8988T (cell line): ENCODE measurements around the gene HOXA13.

Experiments used
- DNase-seq: peaks from one replicate; pipeline ENCODE4 v3.0.0; 2011

Gene HOXA13

DNA sequence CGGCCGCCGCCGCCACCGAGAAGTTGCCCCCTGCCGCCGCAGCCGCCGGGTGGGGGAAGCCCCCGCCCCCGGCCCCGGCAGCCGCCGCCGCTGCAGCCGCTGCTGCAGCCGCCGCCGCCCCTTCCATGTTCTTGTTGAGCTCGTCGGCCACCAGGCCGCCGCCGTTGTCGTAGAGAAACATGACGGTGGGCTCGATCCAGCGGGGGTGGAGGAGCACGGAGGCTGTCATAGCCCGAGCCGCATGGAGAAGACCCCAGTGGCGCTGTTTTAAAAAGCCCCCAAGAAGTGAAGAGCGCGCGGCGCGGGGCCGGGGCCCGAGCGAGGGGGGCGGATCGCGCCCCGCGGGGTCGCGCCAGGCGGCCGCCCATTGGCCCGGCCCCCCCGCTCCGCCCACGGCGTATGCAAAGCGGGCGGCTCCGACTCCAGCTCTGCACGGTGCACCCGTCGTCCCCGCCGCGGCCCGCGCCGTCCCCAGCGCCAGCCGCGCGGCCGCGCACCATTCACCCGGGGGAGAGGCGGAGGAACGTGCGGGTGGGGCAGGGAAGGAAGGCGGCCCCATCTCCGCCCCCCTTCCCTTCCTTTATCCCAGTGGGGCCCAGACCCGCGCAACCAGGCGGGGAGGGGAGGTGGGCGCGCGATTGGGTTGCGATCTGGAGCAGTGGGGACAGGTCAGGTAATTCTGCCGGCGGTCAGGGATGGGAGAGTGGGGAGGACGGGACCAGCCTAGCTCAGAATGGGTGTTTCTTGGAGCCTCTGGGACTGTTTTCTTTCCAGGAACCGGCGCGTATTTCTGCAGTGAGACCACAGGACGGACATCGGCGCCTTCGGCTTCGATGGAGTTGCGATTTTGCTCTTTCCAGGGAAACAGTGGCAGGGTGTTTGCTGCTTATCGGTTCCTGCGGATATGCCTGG is at the start of gene HOXA13:
Gene HOXA13 (minus strand): TSS at position 243 of the 912 bp plus-strand sequence. CDS start 14 bp downstream, at position 229.
- no peak for DNase-seq

DNA sequence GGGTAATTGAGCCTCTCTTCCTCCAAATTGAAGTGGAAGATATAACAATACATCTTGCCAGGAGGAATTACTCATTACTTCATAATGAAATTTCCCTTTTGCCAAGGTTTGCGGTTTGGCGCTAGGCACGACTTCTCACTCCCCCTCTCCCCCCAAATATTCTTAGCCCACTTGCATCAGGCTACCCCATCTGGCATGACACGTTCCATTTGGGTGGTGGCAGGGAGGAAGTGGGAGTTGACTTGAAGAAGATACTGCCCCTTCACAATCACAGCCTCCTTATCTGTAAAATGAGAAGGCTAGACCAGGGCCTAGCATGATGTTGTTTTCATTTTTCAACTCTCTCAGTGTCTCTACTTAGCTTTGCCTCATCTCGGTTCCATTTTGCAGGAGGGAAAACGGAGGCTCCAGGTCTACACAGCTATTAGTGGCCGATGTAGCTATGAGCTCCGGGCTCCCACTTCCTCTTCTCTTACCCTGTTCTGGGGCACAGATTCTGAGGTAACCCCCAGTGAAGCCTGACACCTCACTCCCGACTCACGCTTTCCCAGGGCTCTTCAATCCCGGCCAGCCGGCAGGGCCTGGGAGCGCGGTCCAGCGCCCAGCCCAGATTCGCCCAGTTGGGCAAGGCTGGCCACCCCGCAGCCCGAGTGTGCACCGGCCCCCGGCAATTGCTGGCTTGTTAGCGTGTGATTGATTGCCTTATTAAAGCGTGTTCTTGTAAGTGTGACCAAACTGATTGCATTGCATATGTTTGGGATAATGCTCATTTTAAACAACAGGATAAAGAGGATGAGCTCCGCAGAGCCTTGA is 49.2 kb upstream of the HOXA13 start:
- DNase-seq: no peak

DNA sequence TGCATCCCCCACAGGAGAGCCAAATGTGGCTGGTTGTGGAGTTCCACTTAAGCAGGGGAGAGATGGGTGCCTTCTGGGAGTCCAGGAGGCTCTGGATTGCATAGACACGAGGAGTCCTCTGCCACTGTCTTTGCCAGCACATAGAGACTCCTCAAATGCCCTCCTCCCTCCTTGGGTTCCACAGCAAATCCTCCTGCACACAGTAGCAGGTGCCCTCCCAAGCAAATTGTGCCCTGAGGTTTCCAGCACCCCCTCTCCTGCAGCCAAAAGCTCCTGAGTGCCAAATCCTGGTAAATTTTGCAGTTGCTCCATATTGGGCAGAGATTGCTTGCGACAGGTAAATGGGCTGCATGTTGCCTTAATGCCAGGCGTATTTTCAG is 48.5 kb upstream of the HOXA13 start:
- no peak for DNase-seq

DNA sequence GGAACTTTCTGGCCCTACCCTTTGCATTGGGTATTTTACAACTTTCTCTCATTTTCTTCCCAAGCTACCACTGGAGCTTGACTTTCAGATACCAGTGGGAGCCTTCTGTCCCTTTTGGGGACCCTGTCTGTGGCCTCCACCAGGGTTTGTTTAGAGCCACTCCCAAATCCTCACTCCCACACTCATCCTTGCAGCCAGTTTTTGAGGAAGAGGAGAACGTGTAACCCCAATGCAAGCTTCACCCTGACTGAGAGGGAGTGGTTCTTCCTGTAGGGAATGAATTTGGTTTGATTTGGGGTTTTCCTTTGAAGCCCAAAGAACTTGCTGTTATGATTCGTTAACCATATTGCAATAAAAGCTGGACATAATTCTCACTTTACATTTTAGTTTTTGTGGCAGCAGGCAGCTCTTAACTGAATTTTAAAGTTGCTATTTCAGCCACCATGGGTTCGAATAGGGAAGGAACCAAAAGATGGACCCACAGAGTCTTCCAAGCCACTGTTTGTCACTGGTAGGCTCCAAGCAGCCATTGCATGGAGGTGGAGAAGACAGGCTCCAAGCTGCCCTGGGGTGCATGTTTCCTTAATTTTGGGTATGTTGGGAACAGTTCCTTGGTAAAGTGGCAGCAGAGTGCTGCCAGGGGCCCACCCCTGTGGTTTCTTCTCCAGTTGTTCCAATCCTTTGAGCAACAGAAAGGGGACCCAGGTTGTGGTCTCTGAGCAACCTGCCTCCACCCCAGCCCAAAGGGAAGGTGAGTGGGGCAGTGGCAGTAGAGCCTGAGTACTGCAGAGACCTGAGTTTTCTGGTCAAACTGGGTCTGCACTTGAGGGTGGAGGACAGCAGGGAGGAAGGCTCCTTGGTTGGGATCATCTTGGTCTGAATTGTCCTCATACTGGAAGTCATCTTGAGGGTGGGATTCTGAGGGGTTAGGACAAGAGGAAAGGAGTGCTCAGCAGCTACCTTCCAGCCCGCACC is 47.8 kb upstream of the HOXA13 start:
- DNase-seq: no peak

DNA sequence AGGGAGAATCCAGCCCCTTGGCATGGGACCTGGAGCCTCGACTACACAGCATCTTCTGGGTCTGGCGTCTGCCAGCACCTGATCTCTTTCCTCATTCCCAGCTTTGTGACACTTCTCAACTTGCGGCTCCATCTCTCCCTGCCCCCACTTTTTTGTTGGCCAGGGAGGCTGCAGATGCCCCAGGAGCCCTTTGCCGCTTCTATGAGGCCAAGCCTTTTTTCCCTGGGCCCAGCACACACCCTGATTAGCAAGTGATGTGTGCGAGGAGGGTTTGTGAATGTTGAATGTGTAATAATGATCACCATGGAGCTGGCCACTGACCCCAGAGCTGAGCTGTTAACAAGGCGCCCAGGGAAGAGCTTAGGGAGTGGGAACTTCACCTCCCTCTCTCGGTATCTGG is 47.1 kb upstream of the HOXA13 start:
- no peak for DNase-seq

DNA sequence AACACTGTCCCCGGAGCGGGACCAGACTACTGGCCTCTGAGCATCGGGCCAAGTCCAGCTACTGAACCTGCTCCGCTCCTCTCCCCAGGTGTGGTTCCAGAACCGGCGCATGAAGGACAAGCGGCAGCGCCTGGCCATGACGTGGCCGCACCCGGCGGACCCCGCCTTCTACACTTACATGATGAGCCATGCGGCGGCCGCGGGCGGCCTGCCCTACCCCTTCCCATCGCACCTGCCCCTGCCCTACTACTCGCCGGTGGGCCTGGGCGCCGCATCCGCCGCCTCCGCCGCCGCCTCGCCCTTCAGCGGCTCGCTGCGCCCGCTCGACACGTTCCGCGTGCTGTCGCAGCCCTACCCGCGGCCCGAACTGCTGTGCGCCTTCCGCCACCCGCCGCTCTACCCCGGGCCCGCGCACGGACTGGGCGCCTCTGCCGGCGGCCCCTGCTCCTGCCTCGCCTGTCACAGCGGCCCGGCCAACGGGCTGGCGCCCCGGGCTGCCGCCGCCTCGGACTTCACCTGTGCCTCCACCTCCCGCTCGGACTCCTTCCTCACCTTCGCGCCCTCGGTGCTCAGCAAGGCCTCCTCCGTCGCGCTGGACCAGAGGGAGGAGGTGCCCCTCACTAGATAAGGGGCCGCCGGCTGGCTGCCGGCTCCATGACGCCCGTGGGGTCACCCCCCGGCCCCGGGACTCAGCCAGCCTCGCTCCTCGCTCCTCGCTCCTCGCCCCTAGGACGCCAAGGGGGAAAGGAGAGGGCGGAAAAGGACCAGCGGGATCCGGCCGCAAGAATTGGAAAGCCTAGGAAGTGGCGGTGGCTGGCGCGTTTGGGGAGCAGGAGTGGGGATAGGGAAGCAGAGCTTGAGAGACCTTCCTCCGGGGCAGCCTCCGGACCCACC is 46.2 kb upstream of the HOXA13 start:
- DNase-seq: no peak

DNA sequence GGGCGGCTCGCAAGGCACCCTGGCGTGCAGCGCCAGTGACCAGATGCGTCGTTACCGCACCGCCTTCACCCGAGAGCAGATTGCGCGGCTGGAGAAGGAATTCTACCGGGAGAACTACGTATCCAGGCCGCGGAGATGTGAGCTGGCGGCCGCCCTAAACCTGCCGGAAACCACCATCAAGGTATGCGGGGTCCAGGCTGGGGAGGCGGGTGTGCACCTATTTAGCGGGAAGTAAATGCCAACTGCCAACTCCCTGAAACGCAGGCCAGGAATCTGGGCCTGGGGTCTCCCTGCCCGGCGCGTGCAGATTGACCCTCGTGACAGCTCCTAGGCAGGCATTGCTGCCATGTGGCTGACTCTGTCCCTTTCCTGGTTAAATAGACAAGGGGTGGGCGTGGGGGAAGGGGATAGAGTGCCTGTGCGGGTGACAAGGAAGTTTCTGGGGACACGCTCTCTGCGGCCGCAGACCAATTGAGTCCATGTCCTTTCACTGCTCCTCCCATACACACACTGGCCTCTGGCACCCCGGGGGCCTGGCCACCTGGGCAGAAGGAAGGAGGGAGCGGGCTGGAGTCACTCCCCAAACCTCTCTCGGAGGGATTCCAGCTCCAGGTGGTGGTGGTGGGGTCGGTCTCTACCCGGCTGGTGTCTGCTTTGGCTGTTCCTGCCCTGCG is 45.4 kb upstream of the HOXA13 start:
- DNase-seq: no peak

DNA sequence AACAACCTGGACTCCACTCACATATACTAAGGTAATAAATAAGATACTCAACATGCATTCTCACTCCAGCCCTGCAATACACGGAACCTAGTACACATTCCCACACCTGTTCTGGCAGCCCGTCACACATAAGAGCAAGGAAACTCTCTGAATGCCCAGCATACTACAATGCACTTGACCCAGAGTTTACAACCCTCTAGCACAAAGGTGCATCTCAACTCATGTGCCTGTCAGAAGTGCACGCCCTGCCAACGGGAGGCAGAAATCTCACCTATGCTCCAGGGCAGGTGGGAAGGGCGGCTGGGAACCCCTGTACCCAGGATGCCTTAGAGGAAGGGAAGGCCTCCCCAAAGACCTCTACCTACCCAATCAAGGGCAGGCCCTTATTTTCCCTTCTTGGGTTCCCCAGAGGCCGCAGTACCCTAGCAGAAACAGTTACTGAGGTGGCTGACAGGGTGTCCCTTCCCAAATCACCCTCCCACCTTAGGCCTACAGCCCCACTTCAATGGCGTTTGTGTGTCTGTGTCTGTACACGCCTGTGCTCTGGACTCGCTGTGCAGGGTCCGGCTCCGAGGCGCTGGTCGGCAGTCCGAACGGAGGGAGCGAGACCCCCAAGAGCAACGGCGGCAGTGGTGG is 44.7 kb upstream of the HOXA13 start:
- no peak for DNase-seq

DNA sequence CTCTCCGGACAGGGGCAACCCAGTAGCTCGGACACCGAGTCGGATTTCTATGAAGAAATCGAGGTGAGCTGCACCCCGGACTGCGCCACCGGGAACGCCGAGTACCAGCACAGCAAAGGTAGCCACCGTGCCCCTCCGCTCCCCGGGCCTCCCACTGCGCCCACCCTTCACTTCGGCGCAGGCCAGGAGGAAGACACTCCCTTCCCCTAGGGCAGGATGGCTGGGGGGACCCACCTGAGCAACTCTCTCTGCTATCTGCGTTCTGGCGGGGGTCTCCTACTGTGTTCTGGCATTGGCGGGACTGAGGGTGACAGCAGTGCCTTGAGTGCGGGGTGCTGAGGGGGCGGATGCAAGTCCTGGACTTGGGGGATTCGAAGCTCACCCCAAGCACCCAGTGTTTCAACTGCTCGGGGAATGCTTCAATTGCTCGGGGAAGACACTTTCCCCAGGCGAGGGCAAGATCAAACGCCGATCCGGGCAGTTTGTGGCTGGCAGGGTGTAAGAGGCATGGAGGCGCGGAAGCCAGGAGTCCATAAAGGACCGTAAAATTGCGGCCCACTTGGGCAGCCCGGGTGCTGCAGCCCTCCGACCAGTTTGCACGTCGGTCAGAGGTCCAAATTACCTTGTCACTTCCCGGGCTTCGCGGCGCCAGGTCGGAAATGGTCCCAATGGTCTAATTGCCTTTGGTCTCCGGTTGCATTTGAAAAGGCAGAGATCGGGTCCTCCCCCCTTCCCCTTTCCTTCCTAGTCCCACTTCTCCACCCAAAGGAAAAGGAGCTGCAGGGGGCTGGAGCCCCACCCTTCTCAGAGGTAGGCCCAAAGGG is 43.7 kb upstream of the HOXA13 start:
- no peak for DNase-seq

DNA sequence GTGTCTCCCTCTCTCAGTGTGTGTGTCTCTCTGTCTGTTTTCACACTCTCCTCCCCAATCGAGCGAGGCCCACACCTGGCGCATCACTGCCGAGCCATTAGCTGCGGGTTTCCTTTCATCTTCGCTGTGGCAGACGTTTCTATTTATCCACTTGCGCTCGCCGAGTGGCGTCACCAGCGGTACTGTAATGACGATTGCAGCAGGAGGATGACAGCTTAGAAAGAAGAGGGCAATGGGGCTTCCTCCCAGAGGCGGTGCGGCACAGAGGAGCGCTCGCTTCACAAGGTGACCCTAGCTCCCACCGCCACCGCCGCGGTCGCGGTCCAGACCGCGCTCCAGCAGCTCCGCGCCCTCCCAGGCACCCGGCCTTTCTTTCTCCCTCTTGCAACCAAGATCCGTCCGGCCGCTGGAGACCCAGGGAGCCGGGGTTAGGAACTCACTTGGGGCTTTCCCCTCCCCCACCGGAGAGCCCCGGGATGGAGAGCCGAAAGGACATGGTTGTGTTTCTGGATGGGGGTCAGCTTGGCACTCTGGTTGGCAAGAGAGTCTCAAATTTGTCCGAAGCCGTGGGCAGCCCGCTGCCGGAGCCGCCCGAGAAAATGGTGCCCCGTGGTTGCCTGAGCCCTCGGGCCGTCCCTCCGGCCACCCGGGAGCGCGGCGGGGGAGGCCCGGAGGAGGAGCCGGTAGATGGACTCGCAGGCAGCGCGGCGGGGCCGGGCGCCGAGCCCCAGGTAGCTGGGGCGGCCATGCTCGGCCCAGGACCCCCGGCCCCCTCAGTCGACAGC is 42.9 kb upstream of the HOXA13 start, which contains the start of gene EVX1:
Gene EVX1 (plus strand): TSS at position 248 of the 785 bp plus-strand sequence. CDS start 229 bp downstream, at position 477.
- no peak for DNase-seq

DNA sequence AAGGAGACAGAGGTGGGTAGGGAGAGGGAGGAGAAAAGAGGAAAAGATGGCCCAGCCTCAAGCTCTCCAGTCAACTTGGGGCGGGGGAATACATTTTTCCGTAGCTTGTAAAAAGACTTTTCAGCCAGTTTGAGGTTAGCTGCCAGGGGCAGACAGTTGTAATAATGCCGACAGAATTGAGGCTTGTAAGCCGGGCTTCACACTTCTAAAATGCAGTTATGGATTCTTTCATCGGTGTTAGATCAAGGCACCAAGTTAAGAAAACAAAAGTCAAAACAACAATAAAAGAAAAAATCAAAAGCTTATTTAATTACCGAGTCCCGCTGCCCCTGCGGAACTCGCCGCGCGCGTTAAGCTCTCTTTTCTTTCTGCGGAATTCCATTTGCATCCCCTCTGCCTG is 42.3 kb upstream of the HOXA13 start:
- no peak for DNase-seq

DNA sequence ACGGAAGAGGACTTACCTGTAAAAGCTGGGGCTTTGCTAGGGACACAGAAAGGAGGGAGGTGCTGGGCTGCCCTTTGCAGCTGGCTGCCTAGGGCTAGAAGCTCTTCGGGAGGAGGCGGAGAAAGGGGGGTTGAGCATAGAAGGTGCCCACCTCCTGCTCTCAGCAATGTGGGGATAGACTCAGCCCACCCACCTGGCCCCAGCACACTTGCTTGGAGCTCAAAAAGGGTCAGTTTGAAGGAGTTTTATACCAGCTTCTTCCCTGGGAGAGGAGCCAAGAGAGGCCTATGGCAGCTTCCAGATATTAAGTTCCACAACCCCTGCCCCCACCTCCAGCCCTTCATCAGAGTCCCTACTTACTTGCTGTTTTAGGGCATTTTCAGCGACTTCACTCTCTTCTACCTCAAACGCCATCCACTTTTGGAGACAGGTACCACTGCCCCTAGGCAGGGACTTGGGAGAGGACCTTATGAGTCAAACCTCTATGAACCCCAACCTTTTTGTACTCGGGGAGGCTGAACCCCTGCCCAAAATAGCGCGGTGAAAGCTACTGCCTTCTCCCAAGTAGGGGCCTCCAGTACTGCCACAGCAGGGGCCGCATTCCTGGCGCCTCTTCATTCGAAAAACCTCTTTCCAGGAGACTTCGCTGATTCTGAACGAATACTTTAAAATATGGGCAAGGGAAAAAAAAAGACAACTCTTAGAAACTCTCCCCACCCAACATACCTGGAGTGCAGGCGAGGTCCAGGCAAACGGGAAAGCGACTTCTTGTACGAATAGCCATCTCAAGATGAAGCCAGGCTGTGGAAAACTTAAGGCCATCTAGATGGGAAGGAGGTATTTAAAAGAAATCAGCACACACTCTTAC is 41.5 kb upstream of the HOXA13 start:
- no peak for DNase-seq

DNA sequence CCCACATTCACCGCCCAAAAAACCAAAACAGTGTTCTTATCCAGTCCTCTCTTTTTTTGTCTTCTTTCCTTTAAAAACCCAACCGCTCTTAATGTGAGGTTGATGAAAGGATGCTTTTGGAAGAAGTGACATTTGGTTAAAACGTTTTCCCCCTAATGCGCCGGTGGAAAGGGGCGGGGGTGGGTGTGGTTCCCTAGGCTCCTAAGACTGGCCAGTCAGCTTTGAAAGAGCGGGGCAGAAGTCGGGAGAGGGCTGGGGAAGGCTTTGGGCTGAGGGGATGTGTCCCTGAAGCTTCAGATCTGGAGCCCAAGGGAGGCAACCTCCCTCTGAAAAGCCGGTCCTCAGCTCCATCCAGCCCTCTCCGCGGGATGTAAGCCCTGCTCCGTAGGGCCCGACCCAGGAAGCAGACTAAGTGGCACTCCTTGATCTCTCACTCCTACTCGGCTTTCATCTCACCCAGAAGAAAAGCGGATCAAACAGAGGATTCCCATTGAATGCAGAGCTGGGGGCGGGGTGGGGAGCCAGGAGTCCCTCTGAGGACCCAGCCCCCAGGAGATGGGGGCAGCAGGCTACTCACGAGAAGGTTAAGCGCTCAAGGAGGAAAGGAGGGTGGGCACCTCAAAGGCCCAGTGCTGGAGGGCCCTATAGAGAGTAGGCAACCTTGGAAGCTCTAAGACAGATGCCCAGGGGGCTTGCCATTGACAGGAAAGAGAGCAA is 40.3 kb upstream of the HOXA13 start:
- DNase-seq: no peak

DNA sequence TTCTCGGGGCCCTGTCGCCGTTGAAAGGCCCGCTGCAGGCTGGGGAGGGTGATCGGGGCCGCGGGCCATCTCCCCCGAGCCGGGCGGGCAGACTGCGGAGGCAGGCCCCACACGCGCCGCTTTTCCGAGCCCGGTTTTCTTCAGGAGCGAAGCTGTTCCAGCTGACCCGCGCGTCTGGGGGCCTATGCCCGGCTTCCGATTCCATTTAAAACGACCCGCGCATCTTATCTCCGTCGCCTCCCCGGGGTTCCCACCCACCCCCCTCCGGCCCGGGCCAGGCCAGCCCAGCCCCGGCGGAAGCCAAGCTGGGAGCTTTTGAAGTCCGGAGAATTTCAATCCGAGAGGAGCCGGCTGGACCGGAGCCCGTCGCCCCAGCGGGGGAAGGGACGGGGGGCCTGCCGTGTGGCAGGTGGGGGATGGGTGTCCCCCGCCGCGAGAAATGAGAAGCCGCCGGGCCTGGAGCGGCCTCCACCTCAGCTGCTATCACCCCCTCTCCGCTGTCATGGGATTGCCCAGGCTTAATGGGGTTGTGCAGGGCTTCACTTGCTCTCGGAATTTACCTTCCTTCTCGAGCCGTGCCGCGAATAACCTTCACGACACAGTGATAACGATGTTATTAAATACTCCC is 39.6 kb upstream of the HOXA13 start:
- no peak for DNase-seq

DNA sequence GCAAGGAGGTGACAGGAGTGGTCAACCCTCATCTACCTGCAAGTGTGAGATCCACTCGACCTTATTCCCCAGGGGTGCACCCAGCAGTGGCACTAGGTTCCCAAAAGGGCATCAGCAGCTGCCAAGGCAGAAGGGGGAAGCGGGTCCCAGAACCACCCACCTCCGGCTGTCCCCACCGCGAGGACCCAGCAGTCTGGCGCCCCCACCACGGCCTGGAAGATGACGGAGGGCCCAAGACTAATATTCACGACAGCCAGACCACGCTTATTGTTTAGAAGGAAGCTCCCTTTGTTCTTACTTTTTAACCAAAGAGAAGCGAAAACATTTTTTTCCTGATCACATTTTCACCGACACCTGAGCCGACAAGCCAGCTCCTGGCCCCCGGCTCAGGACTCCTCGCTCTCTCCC is 39.1 kb upstream of the HOXA13 start:
- no peak for DNase-seq

DNA sequence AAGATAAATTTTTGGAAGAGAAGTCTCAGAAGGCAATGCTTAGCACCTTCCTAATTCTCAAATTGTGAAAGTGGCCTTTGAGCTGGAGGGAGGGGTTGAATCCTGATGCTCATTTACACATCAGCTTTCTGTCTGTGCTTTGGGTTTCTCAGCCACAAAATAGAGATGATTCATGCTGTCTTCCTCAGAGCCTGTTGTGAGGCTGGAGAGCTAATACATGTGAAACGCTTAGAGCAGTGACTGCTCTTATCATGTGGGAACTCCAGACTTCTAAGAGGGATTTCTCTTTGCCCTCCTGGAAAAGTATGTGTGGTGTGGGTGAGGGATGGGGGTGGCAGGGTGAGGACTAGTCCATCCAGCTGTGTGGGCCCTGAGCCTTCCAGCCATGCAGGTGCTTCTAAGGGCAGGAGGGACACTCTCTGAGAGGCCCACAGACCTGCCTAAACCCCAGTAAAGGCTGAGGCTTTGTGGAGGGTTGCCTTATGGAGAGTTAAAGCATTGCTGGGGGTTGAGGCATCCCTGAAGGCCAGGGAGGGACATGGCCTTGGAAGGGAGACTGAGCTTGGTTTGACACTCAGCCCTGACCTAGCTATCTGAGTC is 37.9 kb upstream of the HOXA13 start:
- DNase-seq: no peak
